Cardiac septum (tissue), 1 donor: ENCODE data around the gene MED29. TPM values are rescaled to one million over a fixed set of nuclear protein-coding genes. Genes with fewer than 3 reads are reported as not detected.

ENCODE experiments used
- DNase-seq: peaks from one replicate; pipeline ENCODE4 v3.0.0-alpha.2; 2020; ENCODE audit warnings: low spot score
- intact Hi-C: fragments of 100-400 bp; cut with DNase I; formaldehyde crosslinking; loops from one replicate; pipeline ENCODE4 v1.14.0; 2022
- long read RNA-seq: library from polyadenylated mRNA; unstranded; transcript quantifications from one replicate; pipeline ENCODE4 v2.0.0, GENCODE V29; 2021
- total RNA-seq: library from RNA; stranded (reverse); fragmentation: NEBNext Ultra II Directional; extraction: Animal tissue kit (Norgen Biotek cat#: 25700); gene quantifications from one replicate; pipeline ENCODE4 v1.2.1, GENCODE V29; 2021
- donor health status: DM: no; HTN: no; CAD: no.

The MED29 gene, protein sequence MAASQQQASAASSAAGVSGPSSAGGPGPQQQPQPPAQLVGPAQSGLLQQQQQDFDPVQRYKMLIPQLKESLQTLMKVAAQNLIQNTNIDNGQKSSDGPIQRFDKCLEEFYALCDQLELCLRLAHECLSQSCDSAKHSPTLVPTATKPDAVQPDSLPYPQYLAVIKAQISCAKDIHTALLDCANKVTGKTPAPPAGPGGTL
- total RNA-seq, result 26.3 TPM
- long read RNA-seq, transcript MED29-201 (4 exons, 3,653 nt), result major isoform, 26 of 30 reads
- long read RNA-seq, partial matches to known transcripts, result 0 of 30 reads
- long read RNA-seq, other reads (novel, unspliced or antisense), result 4 of 30 reads

- peak; percentile 99 for DNase-seq
- intact Hi-C loops, result no loop called here
Measured at GRCh38 chr19:39390751-39391437, at the start of gene MED29, which contains the start of gene PAF1. Gene MED29 (plus strand): TSS chr19:39391378. CDS start chr19:39391423, 45 bp downstream. Gene PAF1 (minus strand): TSS chr19:39391106. CDS start chr19:39390864, 242 bp downstream.

DNA sequence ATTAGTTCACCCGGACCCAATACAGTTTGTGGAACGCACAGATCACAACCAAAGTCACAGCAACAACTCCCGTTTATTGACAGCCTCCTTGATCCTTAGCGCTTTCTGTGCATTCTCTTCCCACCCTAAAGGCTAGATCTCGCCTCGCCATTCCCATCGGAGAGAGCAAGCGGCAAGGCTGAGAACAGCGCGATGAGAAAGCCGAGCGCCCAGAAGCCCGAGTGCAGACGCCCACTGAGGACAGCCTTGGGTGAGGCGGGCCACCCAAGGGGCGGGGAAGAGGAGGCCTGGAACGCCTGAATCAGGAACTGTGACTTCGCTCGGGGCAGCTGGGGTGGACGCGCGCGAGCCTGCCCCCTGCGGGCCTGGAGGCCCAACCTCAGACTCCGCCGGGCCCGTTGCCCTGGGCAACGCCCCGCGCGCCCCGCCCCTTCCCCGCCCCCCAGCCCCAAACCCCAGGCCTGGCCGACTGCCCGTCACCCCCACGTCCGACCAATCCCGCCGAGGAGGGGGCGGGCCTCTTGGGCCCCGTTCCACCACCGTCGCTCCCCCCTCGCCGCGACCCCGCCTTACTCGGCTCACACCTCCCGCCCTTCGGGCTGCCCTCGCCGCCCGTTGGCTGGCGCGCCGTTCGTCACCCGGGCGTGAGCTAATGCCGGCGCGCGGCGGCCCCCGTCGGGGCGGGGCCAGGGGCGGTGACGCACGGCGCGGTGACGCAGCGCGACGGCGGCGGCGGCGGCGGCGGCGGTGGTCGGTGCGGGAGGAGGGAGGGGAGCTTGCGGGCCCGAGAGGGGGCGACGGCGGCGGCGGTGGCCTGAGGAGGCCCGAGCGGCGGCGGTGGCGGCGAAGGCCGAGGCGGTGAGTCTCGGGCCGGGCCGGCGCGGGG is 49.2 kb upstream of the MED29 start, which contains the start of gene SAMD4B:
Gene SAMD4B, plus strand, starts transcription at position 703 of the 886 bp plus-strand sequence. CDS start 14,473 bp downstream, outside the sequence.
- DNase-seq, result peak; percentile 100
- intact Hi-C loops, result loop anchor here (1.0 to 5.0 kb wide), 2 partner anchors 30 to 70 kb away; partner anchors contain the start of gene PLEKHG2

DNA sequence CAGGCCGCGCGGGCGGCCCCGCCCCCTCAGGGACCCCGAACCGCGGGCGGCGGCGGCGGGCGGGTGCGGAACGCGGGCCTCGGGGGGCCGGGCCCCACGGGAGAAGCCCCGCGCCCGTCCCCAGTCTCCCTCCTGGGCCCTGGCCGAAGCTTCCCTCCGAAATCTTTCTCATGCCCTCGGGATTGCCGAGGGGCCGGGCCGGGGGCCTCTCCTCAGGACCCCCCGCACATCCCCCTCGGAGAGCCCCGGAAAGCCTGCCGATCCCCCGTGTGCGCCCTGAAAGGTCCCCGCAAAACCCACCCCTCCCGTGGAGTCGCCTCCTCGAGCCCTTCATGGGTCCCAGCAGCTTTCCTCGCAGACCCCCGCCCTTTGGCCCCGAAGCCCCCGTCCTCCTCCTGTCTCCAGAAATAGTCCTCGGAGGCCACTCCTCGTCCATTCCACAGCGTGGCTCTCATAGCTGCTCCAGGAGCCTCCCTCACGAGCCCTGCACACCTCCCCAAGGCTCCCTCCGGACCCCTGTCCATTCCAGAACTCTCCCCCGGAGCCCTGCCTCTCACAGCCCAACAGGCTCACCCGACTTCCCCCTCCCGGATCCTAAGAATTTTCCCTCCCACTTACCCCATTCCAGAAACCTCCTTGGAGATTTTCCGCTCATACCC is 48.4 kb upstream of the MED29 start:
- peak; percentile 76 for DNase-seq
- intact Hi-C loops, result loop anchor here (1.0 to 5.0 kb wide), 2 partner anchors 30 to 70 kb away; partner anchors contain the start of gene PLEKHG2

DNA sequence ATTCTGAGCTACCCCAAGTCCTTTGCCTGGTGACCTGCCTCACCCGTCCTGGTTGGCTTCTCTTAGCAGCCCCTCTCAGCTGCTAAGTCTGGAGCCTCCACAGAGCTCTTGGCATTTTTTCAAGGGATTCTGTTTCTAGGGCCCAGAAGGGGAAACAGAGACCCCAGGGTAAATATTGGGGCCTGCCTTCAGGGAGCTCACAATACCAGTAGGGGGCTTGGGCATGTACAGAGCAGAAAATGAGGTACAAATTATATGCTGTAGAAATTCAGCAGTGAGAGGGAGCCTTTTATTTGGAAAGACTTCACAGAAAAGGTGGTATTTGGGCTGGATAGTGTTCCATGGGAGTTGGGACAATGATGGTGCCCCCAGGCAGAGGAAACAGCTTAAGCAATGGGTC is 45.2 kb upstream of the MED29 start:
- DNase-seq, result no peak
- intact Hi-C loops, result no loop called here

GRCh38 chr19:39347332-39348164 is 43.6 kb upstream of the MED29 start:
- no peak for DNase-seq
- intact Hi-C loops, result no loop called here

DNA sequence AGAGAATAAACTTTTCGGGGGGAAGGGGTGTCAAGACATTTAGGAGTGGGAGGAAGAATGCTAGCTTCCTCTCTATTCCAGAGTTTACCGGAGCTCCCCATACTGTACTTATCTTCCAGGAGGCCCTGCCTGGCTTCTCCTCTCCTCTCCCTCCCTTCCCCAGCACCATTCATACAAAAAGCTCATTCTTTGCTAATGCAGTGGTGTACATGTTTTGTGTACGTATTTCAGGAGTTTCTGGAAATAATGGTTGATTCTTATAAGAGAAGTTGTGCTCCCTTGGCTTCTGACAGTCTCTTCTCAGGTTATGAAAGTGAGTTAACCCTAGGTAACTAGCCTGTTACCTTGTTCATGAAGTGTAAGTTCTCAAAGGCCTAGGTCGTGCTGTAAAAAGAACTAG is 41.9 kb upstream of the MED29 start:
- intact Hi-C loops, result no loop called here

DNA sequence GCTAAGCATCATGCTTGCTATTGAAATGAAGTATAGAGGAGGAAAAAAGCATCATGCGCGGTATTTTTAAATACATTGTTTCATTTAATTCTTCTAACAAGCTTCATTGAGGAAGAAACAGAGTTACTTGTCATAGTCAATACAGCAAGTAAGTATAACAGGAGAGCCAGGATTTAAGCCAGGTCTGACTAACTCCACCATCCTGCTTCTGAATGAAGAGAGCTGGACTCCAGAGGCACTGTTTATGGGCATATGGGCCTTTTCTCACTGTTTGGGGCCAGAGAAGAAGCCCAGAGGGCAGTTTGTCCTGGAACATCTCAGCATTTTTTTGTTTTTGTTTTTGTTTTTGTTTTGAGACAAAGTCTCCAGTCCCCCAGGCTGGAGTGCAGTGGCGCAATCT is 41.0 kb upstream of the MED29 start:
- no peak for DNase-seq

More for the DNA sequence above, 41.9 kb upstream of the MED29 start:
- DNase-seq, result no peak

GRCh38 chr19:39351537-39352064 is 39.6 kb upstream of the MED29 start:
- DNase-seq, result no peak
- intact Hi-C loops, result no loop called here

More for the DNA sequence above, 41.0 kb upstream of the MED29 start:
- intact Hi-C loops, result no loop called here

GRCh38 chr19:39352381-39353255 is 38.6 kb upstream of the MED29 start:
- intact Hi-C loops, result no loop called here

DNA sequence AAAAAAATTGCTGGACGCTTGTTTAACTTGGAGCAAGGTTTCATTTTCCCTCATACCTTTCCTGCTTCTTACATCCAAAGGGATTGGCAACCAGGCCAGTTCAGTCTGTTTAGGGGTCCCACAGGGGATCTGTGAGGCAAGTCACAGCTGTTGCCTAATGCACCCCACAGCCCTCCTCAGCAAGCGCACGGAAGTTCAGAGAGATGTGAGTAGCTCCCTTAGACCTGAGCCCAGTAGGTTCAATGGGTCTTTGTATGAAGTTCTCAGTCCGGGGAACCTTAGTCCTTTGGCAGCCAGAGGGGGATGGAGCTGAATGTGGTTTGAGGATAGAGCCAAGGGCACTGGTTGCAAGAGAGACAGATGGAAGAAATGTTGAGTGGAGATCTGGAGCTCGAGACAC is 35.9 kb upstream of the MED29 start:
- intact Hi-C loops, result no loop called here

More at GRCh38 chr19:39352381-39353255, 38.6 kb upstream of the MED29 start:
- DNase-seq, result no peak

DNA sequence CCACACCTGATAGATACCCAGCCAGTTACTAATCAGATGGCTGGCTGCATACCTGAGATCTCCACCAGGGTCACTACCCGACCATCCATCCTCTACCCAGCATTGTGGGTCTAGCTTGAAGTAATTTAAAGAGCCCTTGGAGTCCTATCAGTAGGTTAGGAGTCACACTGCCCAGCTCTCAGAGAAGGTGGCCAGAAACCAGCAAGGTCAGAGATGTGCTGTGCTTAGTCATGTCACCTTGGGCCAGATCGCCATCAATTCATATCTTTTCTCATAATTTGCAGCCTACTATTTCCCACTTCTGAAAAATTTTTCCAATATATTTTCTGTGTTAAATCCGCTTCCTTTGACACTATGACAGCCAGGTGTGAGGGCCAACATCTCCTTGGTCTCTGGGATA is 35.1 kb upstream of the MED29 start:
- intact Hi-C loops, result no loop called here
- DNase-seq, result no peak

More for the DNA sequence above, 35.9 kb upstream of the MED29 start:
- no peak for DNase-seq

GRCh38 chr19:39356647-39357046 is 34.5 kb upstream of the MED29 start:
- no peak for DNase-seq
- intact Hi-C loops, result no loop called here

DNA sequence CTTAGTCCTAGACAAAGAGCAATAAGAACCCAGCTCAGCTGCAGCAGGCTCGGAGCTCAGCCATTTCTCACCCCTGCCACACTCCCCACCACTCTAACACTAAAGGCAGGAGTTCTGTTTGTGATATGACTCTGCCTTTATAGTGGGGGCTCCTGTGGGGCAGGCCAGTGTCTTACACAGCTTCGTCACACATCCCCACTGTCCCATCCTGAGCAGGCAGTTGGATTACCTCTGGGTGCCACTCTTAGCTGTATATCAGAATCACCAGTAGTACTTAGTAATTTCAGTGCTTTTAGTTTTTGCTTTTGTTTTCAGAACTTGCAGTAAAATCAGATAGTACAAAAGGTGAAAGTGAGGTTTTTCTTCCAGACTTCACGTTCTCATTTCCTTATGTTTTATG is 32.2 kb upstream of the MED29 start:
- intact Hi-C loops, result no loop called here
- no peak for DNase-seq

DNA sequence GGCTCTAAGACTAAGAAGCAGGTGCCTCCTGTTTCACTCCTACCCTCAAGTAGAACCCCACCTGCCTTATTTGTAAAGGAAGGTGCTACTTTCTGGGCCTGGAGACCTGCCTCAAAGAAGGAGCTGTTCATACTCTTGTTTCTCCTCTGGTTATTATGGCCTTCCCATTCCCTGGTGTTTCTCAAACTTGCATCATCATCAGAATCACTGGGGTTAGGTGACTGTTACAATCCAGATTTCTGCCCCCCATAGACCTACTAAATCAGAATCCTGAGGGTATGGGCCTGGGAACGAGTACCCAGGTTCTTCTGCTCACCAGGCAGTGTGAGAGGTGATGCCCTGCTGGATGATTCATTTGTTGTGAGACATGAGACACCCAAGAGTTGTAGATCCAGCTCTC is 30.6 kb upstream of the MED29 start:
- intact Hi-C loops, result no loop called here
- no peak for DNase-seq

DNA sequence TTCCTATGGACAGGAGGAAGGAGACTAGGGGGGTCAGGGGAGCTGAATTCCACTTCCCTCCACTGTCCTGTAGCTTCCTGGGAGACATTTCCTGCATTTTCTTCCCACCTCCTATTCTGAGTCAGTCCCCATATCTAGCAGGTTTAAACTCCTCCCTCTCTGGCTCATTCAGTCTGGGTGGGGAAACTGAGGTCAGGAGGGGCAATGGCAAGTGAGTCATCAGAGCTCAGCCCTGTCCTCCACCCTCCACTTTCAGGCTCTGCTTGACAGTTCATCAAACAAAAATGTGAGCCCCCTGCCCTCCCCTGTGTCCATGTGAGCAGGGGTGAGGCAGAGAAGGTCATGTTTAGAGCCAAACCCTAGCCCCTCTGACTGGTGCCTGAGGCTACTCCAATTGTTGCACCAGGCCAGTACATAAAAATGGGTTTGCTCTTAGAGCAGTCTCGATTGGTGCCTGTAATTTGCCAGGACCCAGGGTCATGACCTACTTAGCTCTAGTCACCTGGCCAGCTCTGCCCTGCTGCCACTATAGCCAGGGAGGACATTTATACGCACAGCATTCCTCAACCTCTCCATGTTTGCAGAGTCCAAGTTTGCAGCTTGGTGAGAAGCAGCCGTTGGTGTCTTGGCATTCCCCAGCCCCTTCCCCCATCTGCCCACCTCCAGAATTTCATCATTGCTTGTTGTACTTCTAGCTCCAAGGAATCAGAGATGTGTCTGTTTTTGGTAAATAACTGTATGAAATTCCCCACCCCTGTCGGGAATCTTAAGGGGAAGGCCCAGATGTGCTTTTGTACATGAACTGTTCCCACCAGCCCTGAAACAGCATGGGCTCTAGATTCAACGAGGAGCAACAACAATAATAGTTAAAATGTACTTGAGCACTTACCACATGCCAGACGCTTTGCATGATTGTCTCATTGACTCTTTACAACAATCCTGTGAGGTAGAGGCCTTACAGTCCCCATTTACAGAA is 28.2 kb upstream of the MED29 start:
- no peak for DNase-seq
- intact Hi-C loops, result no loop called here

- intact Hi-C loops, result no loop called here
- DNase-seq, result no peak
Measured at GRCh38 chr19:39363901-39364457, 27.2 kb upstream of the MED29 start.
